Neuronal stem cell (in vitro differentiated cells): ENCODE data around the gene CYSTM1.
A peak's percentile ranks its signal among the peaks of the same experiment; 100 is the strongest.

ENCODE experiments used
- DNase-seq: peaks from one replicate; pipeline ENCODE4 v3.0.0-alpha.2; 2013; ENCODE audit warnings: low spot score
- H2AFZ ChIP-seq: one replicate; pipeline ENCODE4 v1.6.1; 2013; ENCODE audit warnings: mild to moderate bottlenecking, low read length, inconsistent platforms
- H2AK5ac ChIP-seq: 2 replicates; pipeline ENCODE4 v1.6.1; 2013; ENCODE audit warnings: low read depth, mild to moderate bottlenecking, inconsistent platforms, low read length, moderate library complexity, mixed read lengths
- H2BK120ac ChIP-seq: 2 replicates; pipeline ENCODE4 v1.6.1; 2013; ENCODE audit warnings: low read depth, mild to moderate bottlenecking, inconsistent platforms, low read length, moderate library complexity, mixed read lengths
- H2BK12ac ChIP-seq: one replicate; pipeline ENCODE4 v1.6.1; 2013; ENCODE audit warnings: low read length, inconsistent platforms
- H2BK15ac ChIP-seq: 2 replicates; pipeline ENCODE4 v1.6.1; 2013; ENCODE audit warnings: mild to moderate bottlenecking, low read length, inconsistent platforms, mixed read lengths
- H2BK5ac ChIP-seq: one replicate; pipeline ENCODE4 v1.6.1; 2013; ENCODE audit warnings: inconsistent platforms, mild to moderate bottlenecking, low read length, moderate library complexity
- H3K14ac ChIP-seq: one replicate; pipeline ENCODE4 v1.6.1; 2013; ENCODE audit warnings: low read length, inconsistent platforms
- H3K18ac ChIP-seq: 2 replicates; pipeline ENCODE4 v1.6.1; 2013; ENCODE audit warnings: low read length, inconsistent platforms
- H3K23ac ChIP-seq: 2 replicates; pipeline ENCODE4 v1.6.1; 2013; ENCODE audit warnings: low read depth, mild to moderate bottlenecking, mixed read lengths, low read length, inconsistent platforms; ENCODE audit not compliant: poor library complexity
- H3K27ac ChIP-seq: replicated peaks from 3 replicates; pipeline ENCODE4 v1.5.1; 2013; ENCODE audit warnings: low read length, inconsistent platforms
- H3K27me3 ChIP-seq, 3 experiments: 2 replicates each; pipeline ENCODE4 v1.6.1; 2013; ENCODE audit warnings: low read length in 3 of 3, mild to moderate bottlenecking in 2 of 3, inconsistent platforms in 1 of 3, low read depth in 1 of 3, mixed read lengths in 1 of 3, moderate library complexity in 1 of 3; ENCODE audit not compliant: control insufficient read depth in 3 of 3, insufficient read depth in 3 of 3
- H3K36me3 ChIP-seq, 2 donors: replicated peaks in 1 of 2; 2 replicates each; pipeline ENCODE4 v1.6.1; 2013; ENCODE audit warnings: low read length in 2 of 2; ENCODE audit not compliant: control insufficient read depth in 2 of 2, insufficient read depth in 2 of 2
- H3K4ac ChIP-seq: 2 replicates; pipeline ENCODE4 v1.6.1; 2013; ENCODE audit warnings: inconsistent platforms, mild to moderate bottlenecking, low read length, moderate library complexity
- H3K4me1 ChIP-seq, 2 donors: 1 replicate in 1 of 2; 2 replicates in 1 of 2; pipeline ENCODE4 v1.6.1; 2013; ENCODE audit warnings: low read length in 2 of 2, low read depth in 1 of 2; ENCODE audit not compliant: control insufficient read depth in 2 of 2, insufficient read depth in 1 of 2
- H3K4me2 ChIP-seq: one replicate; pipeline ENCODE4 v1.6.1; 2013; ENCODE audit warnings: mild to moderate bottlenecking, low read length, inconsistent platforms; ENCODE audit not compliant: insufficient read depth, poor library complexity, severe bottlenecking
- H3K4me3 ChIP-seq, 2 donors: 2 replicates each; pipeline ENCODE4 v1.5.1; 2013; ENCODE audit warnings: low read length in 2 of 2, mild to moderate bottlenecking in 2 of 2, inconsistent platforms in 1 of 2, moderate library complexity in 1 of 2
- H3K79me1 ChIP-seq: one replicate; pipeline ENCODE4 v1.6.1; 2013; ENCODE audit warnings: low read depth, mild to moderate bottlenecking, inconsistent platforms, low read length, moderate library complexity
- H3K9ac ChIP-seq: one replicate; pipeline ENCODE4 v1.6.1; 2013; ENCODE audit warnings: mild to moderate bottlenecking, low read depth, low read length, inconsistent platforms; ENCODE audit not compliant: poor library complexity
- H3K9me3 ChIP-seq, 2 donors: replicated peaks in 1 of 2; 2 replicates each; pipeline versions ENCODE3 to v1.6.1; 2013; ENCODE audit warnings: low read length in 2 of 2, mild to moderate bottlenecking in 2 of 2, inconsistent platforms in 1 of 2, low read depth in 1 of 2, mixed read lengths in 1 of 2, moderate library complexity in 1 of 2; ENCODE audit not compliant: control insufficient read depth in 2 of 2, insufficient read depth in 1 of 2
- H4K8ac ChIP-seq: one replicate; pipeline ENCODE4 v1.6.1; 2013; ENCODE audit warnings: low read depth, mild to moderate bottlenecking, inconsistent platforms, low read length, moderate library complexity
- H4K91ac ChIP-seq: one replicate; pipeline ENCODE4 v1.6.1; 2013; ENCODE audit warnings: low read length, low read depth, mild to moderate bottlenecking, inconsistent platforms; ENCODE audit not compliant: poor library complexity
- WGBS, 2 donors: extraction: QIAGEN DNeasy Blood & Tissue Kit; methylation state at CpG; one replicate each; pipeline ENCODE4 v1.1.7; 2013; ENCODE audit warnings: missing lambda C conversion rate in 2 of 2, mixed read lengths in 1 of 2; ENCODE audit not compliant: insufficient read length in 2 of 2, insufficient replicate concordance in 1 of 2; ENCODE audit errors: extremely low coverage in 2 of 2; 5-methylcytosine and 5-hydroxymethylcytosine counted together

Gene CYSTM1

DNA sequence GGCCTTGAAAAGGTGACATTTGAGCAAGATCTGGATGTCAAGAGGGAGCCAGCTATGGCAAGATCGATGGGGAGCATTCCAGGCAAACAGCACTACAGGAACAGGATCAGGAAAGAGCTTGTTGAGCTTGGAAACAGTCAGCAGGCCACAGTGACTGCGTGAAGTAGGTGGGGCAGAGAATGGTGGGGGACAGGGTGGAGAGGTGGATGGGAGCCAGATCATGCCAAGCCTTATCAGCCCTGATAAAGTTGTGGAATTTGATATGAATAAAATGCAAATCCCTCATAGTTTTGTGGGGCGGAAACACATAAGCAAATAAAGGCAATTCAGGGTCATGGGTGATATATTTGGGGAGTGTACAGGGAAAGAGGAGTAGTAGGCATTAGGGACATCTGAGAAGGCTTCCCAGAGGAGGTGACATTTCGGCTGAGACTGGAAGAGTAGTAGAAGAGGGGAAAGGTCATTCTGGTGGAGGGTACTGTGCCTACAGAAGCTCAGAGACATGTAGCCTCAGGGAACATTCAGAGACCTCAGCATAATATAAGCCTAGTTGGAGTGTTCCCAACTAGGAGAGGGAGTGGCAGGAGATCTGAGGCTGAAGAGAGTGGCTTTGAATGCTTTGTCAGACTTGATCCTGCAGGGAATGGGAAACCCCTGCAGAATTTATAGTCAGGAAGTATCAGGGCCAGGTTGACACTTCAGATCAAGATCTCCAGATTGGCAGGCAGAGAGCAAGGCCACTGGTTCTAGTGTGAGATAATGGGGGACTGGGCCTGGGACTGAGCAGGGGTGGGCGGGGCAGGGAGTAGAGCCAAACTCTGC lies 9.7 kb upstream of the CYSTM1 start:
- H4K91ac ChIP-seq = no peak overlapping the region
- H3K4me3 ChIP-seq = no peak overlapping the region
- no peaks in the 10 kb centered on the region for H3K9me3 ChIP-seq
- H2BK12ac ChIP-seq = no peak overlapping the region
- H2BK120ac ChIP-seq = no peak overlapping the region
- H3K79me1 ChIP-seq = peaks cover 2% of the 10 kb centered on the region
- H3K27me3 ChIP-seq = peaks cover 0 to 29% (median 3%) of the 10 kb centered on the region in 3 experiments
- no peaks in the 10 kb centered on the region for H3K4me1 ChIP-seq
- no peak overlapping the region for H2BK5ac ChIP-seq
- no peak overlapping the region for H4K8ac ChIP-seq
- H3K27ac ChIP-seq = no peak overlapping the region
- H3K14ac ChIP-seq = no peak overlapping the region
- H3K4ac ChIP-seq = no peak overlapping the region
- no peak overlapping the region for H3K18ac ChIP-seq
- no peak overlapping the region for H2BK15ac ChIP-seq
- peak overlapping the region; percentile 16 for H3K23ac ChIP-seq
- no peak overlapping the region for H3K9ac ChIP-seq
- DNase-seq = no peak
- H3K36me3 ChIP-seq = no peaks in the 10 kb centered on the region
- no peak overlapping the region for H3K4me2 ChIP-seq
- no CpG with 5 or more reads among the region's 5 CpGs for WGBS, 2 donors
- no peak overlapping the region for H2AK5ac ChIP-seq
- no peak overlapping the region for H2AFZ ChIP-seq

DNA sequence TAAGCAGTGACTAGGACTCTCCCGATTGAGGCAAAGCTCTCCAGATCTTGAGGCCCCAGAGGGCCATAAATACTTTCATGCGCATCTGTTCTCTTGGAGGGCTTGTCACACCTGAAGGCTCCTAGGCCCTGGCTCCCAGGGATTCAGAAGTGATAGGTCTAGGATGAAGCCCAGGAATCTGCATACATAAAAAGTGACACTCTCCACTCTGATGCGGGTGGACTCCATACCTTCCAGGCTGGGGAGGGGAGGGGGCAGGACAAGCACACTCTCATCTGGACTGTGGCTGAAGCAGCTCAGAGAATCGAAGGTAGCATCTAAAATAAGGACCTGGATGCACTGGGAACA lies 9.1 kb upstream of the CYSTM1 start:
- no peak overlapping the region for H4K91ac ChIP-seq
- no peak overlapping the region for H3K4me3 ChIP-seq
- H3K18ac ChIP-seq = no peak overlapping the region
- no peaks in the 10 kb centered on the region for H3K36me3 ChIP-seq
- no peak overlapping the region for H2BK12ac ChIP-seq
- no peaks in the 10 kb centered on the region for H3K9me3 ChIP-seq
- no peak overlapping the region for H3K9ac ChIP-seq
- no CpG with 5 or more reads among the region's 4 CpGs for WGBS, 2 donors
- no peak overlapping the region for H2BK15ac ChIP-seq
- H3K4me2 ChIP-seq = no peak overlapping the region
- H3K4ac ChIP-seq = no peak overlapping the region
- no peak overlapping the region for H2BK120ac ChIP-seq
- H4K8ac ChIP-seq = no peak overlapping the region
- H3K27ac ChIP-seq = no peak overlapping the region
- H2AFZ ChIP-seq = no peak overlapping the region
- no peaks in the 10 kb centered on the region for H3K4me1 ChIP-seq
- H3K14ac ChIP-seq = peak overlapping the region; percentile 13
- H2BK5ac ChIP-seq = no peak overlapping the region
- no peak for DNase-seq
- H3K27me3 ChIP-seq = peaks cover 0 to 29% (median 3%) of the 10 kb centered on the region in 3 experiments
- H2AK5ac ChIP-seq = no peak overlapping the region
- peaks cover 2% of the 10 kb centered on the region for H3K79me1 ChIP-seq
- no peak overlapping the region for H3K23ac ChIP-seq

DNA sequence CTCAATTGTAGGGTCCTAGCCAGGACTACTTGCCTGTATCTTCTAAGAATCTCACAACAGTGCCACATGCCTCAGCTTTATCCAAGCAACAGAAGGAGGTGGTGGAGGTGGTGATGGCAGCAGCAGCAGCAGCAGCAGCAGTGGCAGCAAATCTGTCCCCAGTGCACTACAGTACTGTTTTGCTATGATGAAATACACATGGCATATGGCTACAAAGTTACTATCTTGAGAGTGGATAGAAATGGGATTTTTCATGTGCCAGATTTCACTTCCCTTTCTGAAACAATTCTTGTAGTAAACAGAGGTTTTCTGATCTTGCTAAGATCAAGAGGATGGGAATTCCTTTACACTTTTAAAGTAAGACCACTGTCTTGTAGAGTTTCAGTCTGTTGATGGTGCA lies 8.1 kb upstream of the CYSTM1 start:
- Histone ChIP-seq H2BK120ac (no peak overlapping the region), H3K9ac (no peak overlapping the region), H2BK12ac (no peak overlapping the region), H2AFZ (no peak overlapping the region), H4K8ac (no peak overlapping the region), H3K23ac (no peak overlapping the region), H3K36me3 (no peaks in the 10 kb centered on the region), H3K4me3 (no peak overlapping the region), H3K79me1 (peaks cover 2% of the 10 kb centered on the region), H2AK5ac (no peak overlapping the region), H2BK5ac (no peak overlapping the region), H4K91ac (no peak overlapping the region), H2BK15ac (no peak overlapping the region), H3K4ac (no peak overlapping the region), H3K14ac (no peak overlapping the region), H3K4me1 (no peaks in the 10 kb centered on the region), H3K9me3 (no peaks in the 10 kb centered on the region), H3K4me2 (no peak overlapping the region), H3K27me3 (peaks cover 0 to 29% (median 3%) of the 10 kb centered on the region in 3 experiments), H3K18ac (no peak overlapping the region), H3K27ac (no peak overlapping the region)
- no peak for DNase-seq

GRCh38 chr5:140168371-140168770 lies 6.6 kb upstream of the CYSTM1 start:
- Histone ChIP-seq H3K23ac (no peak overlapping the region), H3K18ac (no peak overlapping the region), H4K91ac (no peak overlapping the region), H3K4me1 (no peaks in the 10 kb centered on the region), H3K27me3 (peaks cover 0 to 18% (median 3%) of the 10 kb centered on the region in 3 experiments), H3K4me3 (no peak overlapping the region), H3K9ac (no peak overlapping the region), H3K27ac (no peak overlapping the region), H3K4me2 (no peak overlapping the region), H3K79me1 (no peaks in the 10 kb centered on the region), H2BK15ac (no peak overlapping the region), H2AK5ac (no peak overlapping the region), H2AFZ (no peak overlapping the region), H3K14ac (no peak overlapping the region), H2BK12ac (no peak overlapping the region), H4K8ac (no peak overlapping the region), H3K4ac (no peak overlapping the region), H2BK120ac (no peak overlapping the region), H2BK5ac (no peak overlapping the region), H3K36me3 (no peaks in the 10 kb centered on the region), H3K9me3 (no peaks in the 10 kb centered on the region)
- DNase-seq = no peak
- WGBS, 2 donors = no CpG with 5 or more reads among the region's 2 CpGs
